Measurements from ENCODE around the gene ZNF236. TPM values are rescaled to one million over a fixed set of nuclear protein-coding genes. Genes with fewer than 3 reads are reported as not detected.
"Not testable (repeated sequence)": the region's sequence is repeated elsewhere in the genome, so short reads cannot be mapped to it uniquely, and the experiment has no call there.

The ZNF236 gene
- total RNA-seq, 4 donors from 2014 or later: 21.0 to 36.3 (median 31.8) TPM

- peaks cover 0 to 79% (median 0%) of the 10 kb centered on the region in 3 donors for H3K36me3 ChIP-seq
- no peaks in the 10 kb centered on the region for H3K9me3 ChIP-seq
- no peak for TF ChIP-seq CTCF (IDR thresholded peaks at IDR 0.05)
- TF ChIP-seq EP300 (IDR thresholded peaks at IDR 0.05): no peak
- TF ChIP-seq POLR2A (IDR thresholded peaks at IDR 0.05): no peak
Measured at GRCh38 chr18:76936877-76937276, 114.5 kb downstream of the ZNF236 start.

GRCh38 chr18:76937597-76937996 is 115.2 kb downstream of the ZNF236 start:
- Histone ChIP-seq H3K27me3 (no peaks in the 10 kb centered on the region), H3K27ac (no peak overlapping the region), H3K36me3 (peaks cover 0 to 76% (median 0%) of the 10 kb centered on the region in 3 donors), H3K4me3 (no peak overlapping the region), H3K9me3 (no peaks in the 10 kb centered on the region), H3K4me1 (no peaks in the 10 kb centered on the region)
- no peak for TF ChIP-seq POLR2A (IDR thresholded peaks at IDR 0.05)
- no peak for TF ChIP-seq EP300 (IDR thresholded peaks at IDR 0.05)
- TF ChIP-seq CTCF (IDR thresholded peaks at IDR 0.05): no peak
- DNase-seq (ENCODE audit: low spot score in 2 of 2): no peak
- WGBS, 2 donors: 54 to 77% methylated on average over 1 of the region's 1 CpG

More at GRCh38 chr18:76936877-76937276, 114.5 kb downstream of the ZNF236 start:
- Histone ChIP-seq H3K27me3 (no peaks in the 10 kb centered on the region), H3K4me3 (no peak overlapping the region), H3K27ac (no peak overlapping the region), H3K4me1 (no peaks in the 10 kb centered on the region)
- WGBS, 2 donors: 94 to 96% methylated on average over 11 of the region's 11 CpGs
- no peak for DNase-seq (ENCODE audit: low spot score in 2 of 2)

- peaks cover 0 to 66% (median 0%) of the 10 kb centered on the region in 3 donors for H3K36me3 ChIP-seq
- H3K27me3 ChIP-seq: no peaks in the 10 kb centered on the region
- H3K9me3 ChIP-seq: no peaks in the 10 kb centered on the region
- TF ChIP-seq CTCF (IDR thresholded peaks at IDR 0.05) (no peak), EP300 (IDR thresholded peaks at IDR 0.05) (no peak), POLR2A (IDR thresholded peaks at IDR 0.05) (no peak)
- 88 to 91% methylated on average over 12 of the region's 12 CpGs for WGBS, 2 donors
- no peak overlapping the region for H3K27ac ChIP-seq
- no peak overlapping the region for H3K4me3 ChIP-seq
- DNase-seq (ENCODE audit: low spot score in 2 of 2): no peak
- H3K4me1 ChIP-seq: no peaks in the 10 kb centered on the region
Measured at GRCh38 chr18:76938619-76939018, 116.3 kb downstream of the ZNF236 start.

GRCh38 chr18:76941284-76941683 is 118.9 kb downstream of the ZNF236 start:
- H3K27ac ChIP-seq: no peak overlapping the region
- H3K4me1 ChIP-seq: no peaks in the 10 kb centered on the region
- peaks cover 0 to 60% (median 0%) of the 10 kb centered on the region in 3 donors for H3K36me3 ChIP-seq
- WGBS, 2 donors: 93% methylated on average over 9 of the region's 9 CpGs
- no peak for DNase-seq (ENCODE audit: low spot score in 2 of 2)
- H3K4me3 ChIP-seq: no peak overlapping the region
- no peaks in the 10 kb centered on the region for H3K9me3 ChIP-seq
- no peaks in the 10 kb centered on the region for H3K27me3 ChIP-seq
- TF ChIP-seq CTCF (IDR thresholded peaks at IDR 0.05) (no peak), POLR2A (IDR thresholded peaks at IDR 0.05) (no peak), EP300 (IDR thresholded peaks at IDR 0.05) (no peak)

- 76 to 80% methylated on average over 6 of the region's 6 CpGs for WGBS, 2 donors
- Histone ChIP-seq H3K27ac (no peak overlapping the region), H3K27me3 (no peaks in the 10 kb centered on the region), H3K9me3 (no peaks in the 10 kb centered on the region), H3K4me1 (no peaks in the 10 kb centered on the region), H3K4me3 (no peak overlapping the region), H3K36me3 (peaks cover 0 to 60% (median 2%) of the 10 kb centered on the region in 3 donors)
- TF ChIP-seq POLR2A (IDR thresholded peaks at IDR 0.05) (no peak), CTCF (IDR thresholded peaks at IDR 0.05) (no peak), EP300 (IDR thresholded peaks at IDR 0.05) (peak in 1 of 2 donors; percentile 50)
- no peak for DNase-seq (ENCODE audit: low spot score in 2 of 2)
Measured at GRCh38 chr18:76943542-76944339, 121.4 kb downstream of the ZNF236 start.

GRCh38 chr18:76944346-76944745 is 122.0 kb downstream of the ZNF236 start:
- H3K36me3 ChIP-seq: peaks cover 0 to 60% (median 2%) of the 10 kb centered on the region in 3 donors
- H3K4me1 ChIP-seq; H3K4me3 ChIP-seq; DNase-seq (ENCODE audit: low spot score in 2 of 2); H3K27ac ChIP-seq; H3K9me3 ChIP-seq; H3K27me3 ChIP-seq: not testable (repeated sequence)
- WGBS, 2 donors: 96 to 97% methylated on average over 8 of the region's 8 CpGs

Data from tibial nerve (tissue), 4 donors.